Measurements from ENCODE around the gene IMMP1L.
"Not testable (repeated sequence)": the region's sequence is repeated elsewhere in the genome, so short reads cannot be mapped to it uniquely, and the experiment has no call there.

Gene IMMP1L

GRCh38 chr11:31509429-31510345, at the start of gene IMMP1L, which contains the start of gene ELP4:
TSS of gene IMMP1L (minus strand) at chr11:31509622. CDS start at chr11:31463276, 46,346 bp downstream.
TSS of gene ELP4 (plus strand) at chr11:31509767. CDS start at chr11:31509785, 18 bp downstream.
- peak; percentile 98 for DNase-seq

GRCh38 chr11:31558001-31558400, 48.6 kb upstream of the IMMP1L start:
- DNase-seq, result no peak

GRCh38 chr11:31555938-31556337, 46.5 kb upstream of the IMMP1L start:
- DNase-seq, result no peak

- no peak for DNase-seq
Observed at GRCh38 chr11:31542862-31543261, 33.4 kb upstream of the IMMP1L start.

GRCh38 chr11:31535479-31535878, 26.1 kb upstream of the IMMP1L start:
- DNase-seq, result no peak

DNA sequence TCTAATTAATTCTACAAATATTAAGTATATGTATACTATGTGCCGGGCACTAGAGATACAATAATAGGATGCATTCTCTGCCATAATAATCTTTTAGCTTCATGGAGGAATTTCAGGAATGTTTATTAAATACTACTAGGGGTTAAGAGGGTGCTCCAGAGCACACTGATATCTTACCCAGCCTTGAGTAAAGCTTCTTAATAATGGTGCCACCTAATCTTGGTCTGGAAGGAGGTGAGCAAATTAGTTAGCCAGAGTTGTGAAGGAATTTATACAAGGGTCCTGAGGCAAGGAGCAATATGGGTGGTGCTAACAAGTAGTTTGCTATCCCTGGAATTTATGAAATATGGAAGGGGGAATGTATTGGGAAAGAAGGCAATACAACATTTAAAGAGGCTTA, 21.9 kb upstream of the IMMP1L start:
- no peak for DNase-seq

DNA sequence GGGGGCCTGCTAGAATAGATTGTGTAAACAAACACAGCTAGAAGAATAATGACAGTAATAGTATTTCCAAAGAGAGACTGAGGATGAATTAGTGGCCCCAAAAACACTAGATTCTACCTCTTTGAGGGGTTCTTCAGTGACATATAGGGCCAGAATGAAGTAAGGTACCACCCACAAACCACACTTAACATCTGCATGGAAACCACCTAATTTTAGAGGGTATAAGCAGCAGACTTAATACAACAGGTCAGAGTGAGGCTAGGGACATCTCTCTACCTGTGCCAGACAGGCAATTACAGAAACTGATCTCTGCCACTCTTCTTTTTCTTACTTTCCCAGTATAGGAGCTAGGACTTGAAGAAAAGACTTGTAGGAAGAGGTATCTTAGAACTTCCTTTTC, 20.3 kb upstream of the IMMP1L start:
- no peak for DNase-seq

GRCh38 chr11:31529189-31529588, 19.8 kb upstream of the IMMP1L start:
- DNase-seq, result peak; percentile 53 to 58

- no peak for DNase-seq
Observed at GRCh38 chr11:31521497-31522150, 12.2 kb upstream of the IMMP1L start.

DNA sequence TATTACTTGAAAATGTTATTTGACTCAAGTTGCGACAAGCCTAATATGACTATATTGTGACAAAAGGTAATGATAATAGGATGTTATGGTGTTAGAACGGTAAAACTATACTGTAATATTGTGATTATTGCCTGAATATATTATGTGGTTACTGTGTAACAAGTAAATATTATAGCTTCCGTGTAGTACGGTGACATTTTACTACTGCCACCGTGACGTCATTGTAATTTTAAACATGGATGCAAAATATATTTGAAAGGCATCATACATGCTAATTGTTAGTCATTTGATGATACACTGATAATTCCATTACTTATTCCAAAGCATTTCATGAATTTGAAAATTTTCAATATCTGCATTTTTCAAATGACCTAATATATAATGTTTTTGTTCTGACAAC, 2.7 kb upstream of the IMMP1L start:
- no peak for DNase-seq

DNA sequence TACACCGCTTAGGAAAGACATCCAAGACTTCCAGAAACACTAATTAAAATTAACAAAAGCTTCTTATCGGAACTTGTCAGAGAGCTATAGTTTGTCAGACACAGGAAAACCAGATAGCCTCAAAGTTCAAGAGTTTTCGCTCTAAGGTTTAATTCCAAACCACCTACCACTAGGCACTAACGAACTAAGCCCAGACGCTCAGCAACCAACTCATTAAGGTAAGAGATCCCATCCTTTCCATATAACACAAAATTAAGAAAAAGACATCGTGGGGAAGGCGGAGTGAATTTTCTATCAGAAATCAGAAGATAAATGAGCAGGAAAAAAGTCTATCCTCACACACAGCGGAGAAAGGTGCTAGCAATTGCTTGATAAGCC, 382 bp downstream of the IMMP1L start:
- DNase-seq, result peak; percentile 46 to 53

GRCh38 chr11:31500560-31500959, 8.9 kb downstream of the IMMP1L start:
- DNase-seq, result no peak

GRCh38 chr11:31499576-31500178, 9.7 kb downstream of the IMMP1L start:
- no peak for DNase-seq

GRCh38 chr11:31493762-31494161, 15.7 kb downstream of the IMMP1L start:
- not testable (repeated sequence) for DNase-seq

DNA sequence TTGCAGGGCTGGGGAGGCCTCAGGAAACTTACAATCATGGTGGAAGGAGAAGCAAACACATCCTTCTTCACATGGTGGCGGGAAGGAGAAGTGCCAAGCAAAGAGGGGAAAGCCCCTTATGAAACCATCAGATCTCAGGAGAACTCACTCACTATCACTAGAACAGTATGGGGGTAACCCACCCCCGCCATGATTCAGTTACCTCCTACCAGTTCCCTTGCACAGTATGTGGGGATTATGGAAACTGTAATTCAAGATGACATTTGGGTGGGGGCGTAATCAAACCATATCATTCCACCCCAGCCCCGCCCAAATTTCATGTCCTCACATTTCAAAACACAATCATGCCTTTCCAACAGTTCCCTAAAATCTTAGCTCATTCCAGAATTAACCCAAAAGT, 16.2 kb downstream of the IMMP1L start:
- no peak for DNase-seq

DNA sequence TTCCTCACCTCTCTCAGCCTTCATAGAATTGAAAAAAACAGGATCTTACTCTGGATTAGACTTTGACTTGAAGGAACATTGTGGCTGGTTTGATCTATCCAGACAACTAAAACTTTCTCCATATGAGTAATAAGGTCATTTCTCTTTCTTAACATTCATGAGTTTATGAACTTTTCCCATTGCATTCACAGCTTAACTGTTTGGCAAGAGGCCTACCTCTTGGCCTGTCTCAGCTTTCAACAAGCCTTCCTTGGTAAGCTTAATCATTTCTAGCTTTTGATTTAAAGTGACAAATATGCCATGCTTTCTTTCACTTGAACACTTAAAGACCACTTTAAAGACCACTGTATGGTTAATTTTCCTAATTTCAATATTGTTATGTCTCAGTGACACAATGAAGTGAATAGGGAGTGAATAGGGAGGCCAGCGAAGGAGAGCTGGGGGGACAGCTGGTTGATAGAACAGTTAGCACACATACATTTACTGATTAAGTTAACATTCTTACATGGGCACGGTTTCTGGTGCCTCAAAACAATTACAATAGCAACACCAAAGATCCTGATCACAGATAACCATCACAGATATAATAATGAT, 17.0 kb downstream of the IMMP1L start:
- no peak for DNase-seq

DNA sequence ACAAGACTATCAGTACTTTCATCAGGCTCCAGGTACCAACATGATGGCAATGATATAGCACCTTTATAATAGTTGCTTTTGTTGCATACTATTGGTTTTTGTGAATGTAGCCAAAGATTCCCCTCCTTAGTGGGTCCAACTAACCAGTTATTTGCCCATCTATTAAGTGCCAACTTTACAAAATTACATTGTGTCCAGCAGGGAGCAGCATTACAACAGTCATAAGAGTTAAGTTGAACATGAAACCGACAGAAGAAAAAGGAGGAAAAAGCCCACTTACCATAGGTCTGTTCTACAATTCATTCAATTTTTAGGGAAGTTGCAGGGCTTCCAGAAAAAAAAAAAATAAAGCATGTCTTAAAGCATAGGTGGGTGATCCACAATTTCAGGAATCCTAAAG, 21.6 kb downstream of the IMMP1L start:
- DNase-seq, result peak; percentile 67 to 74

GRCh38 chr11:31484497-31484896, 24.9 kb downstream of the IMMP1L start:
- no peak for DNase-seq

- DNase-seq, result no peak
Observed at GRCh38 chr11:31480930-31481329, 28.5 kb downstream of the IMMP1L start.

GRCh38 chr11:31479066-31479465, 30.4 kb downstream of the IMMP1L start:
- no peak for DNase-seq

DNA sequence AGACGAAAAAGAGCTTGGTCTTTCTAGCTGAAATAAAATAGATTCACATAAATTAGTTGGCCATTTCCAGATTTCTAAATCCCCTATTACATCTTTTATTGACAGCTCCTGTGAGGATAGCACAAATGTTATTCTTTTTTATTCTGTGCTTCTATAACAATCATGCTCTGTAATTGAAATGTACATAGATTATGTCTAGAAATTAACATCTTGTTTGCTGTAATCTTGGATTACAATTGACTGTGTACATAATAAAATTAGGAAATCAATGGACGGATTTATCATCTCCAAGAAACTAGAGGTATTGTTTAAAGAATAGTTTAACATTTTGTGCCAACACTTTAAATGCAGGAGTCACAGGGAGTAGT, 31.2 kb downstream of the IMMP1L start:
- DNase-seq, result no peak

DNA sequence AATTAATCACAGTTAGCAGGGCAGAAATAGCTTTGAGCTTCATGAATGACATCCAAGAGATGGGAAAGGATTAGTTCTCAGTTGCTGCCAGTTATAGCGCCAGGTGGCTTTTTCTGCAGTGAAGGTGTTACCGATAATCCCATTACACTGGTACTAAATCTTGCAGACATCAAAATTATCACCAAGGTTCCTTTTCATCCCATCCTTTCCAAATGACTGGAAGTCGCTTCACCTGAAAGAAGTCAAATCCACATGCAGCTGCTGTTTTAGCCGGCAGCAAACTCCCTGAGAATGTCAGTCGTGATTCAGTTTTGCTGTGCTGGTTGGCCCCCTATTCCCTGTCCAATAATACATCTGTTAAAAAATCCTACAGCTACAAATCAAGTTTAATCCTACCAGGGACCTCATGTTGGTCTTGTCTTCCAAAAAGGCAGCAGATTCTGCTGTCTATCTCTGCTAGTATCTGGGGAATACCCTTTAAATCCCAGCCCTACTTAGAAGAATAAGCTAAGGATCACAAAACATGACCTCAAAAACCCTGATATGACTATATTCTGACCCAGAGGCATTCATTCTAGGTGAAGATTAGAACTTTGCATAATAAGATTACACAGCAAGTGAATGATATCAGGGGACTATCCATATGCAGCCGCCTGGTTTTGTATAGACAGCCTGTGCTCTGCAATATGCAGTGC, 31.7 kb downstream of the IMMP1L start:
- no peak for DNase-seq

GRCh38 chr11:31474083-31474482, 35.3 kb downstream of the IMMP1L start:
- no peak for DNase-seq

All from Kasumi-1 (cell line).